WTC11 (cell line): Measurements from ENCODE around the gene PDZD2.

Experiments used
- CBFB ChIP-seq: sonication (generic); formaldehyde crosslinking; IDR thresholded peaks from 2 replicates; pipeline ENCODE4 v1.8.1; 2022; ENCODE audit warnings: mild to moderate bottlenecking, low read depth, missing genetic modification reagents
- CTCF ChIP-seq: fragments of 200-600 bp; IDR thresholded peaks from 2 replicates; pipeline ENCODE4 v1.8.0; 2022; ENCODE audit warnings: antibody characterized with exemption
- E2F5 ChIP-seq: sonication (generic); formaldehyde crosslinking; IDR thresholded peaks from 2 replicates; pipeline ENCODE4 v1.8.1; 2022; ENCODE audit warnings: mild to moderate bottlenecking, moderate library complexity, missing genetic modification reagents
- ELF4 ChIP-seq: sonication (generic); formaldehyde crosslinking; IDR thresholded peaks from 2 replicates; pipeline ENCODE4 v1.8.1; 2022; ENCODE audit warnings: low read depth, mild to moderate bottlenecking, moderate library complexity, missing genetic modification reagents
- ERG ChIP-seq: fragments of 250-450 bp; sonication (Bioruptor Pico); IDR thresholded peaks from 2 replicates; pipeline ENCODE4 v1.8.0; 2021; ENCODE audit warnings: mild to moderate bottlenecking
- KAT7 ChIP-seq: sonication (generic); formaldehyde crosslinking; IDR thresholded peaks from 2 replicates; pipeline ENCODE4 v1.8.1; 2023; ENCODE audit warnings: missing genetic modification reagents, mild to moderate bottlenecking, borderline replicate concordance
- OVOL2 ChIP-seq: fragments of 250-450 bp; sonication (Bioruptor Pico); IDR thresholded peaks from 2 replicates; pipeline ENCODE4 v1.9.0; 2021; ENCODE audit warnings: mild to moderate bottlenecking, borderline replicate concordance
- SP1 ChIP-seq: sonication (generic); formaldehyde crosslinking; conservative IDR thresholded peaks from 2 replicates; pipeline ENCODE4 v1.8.1; 2022; ENCODE audit warnings: missing genetic modification reagents
- USF1 ChIP-seq: sonication (generic); formaldehyde crosslinking; IDR thresholded peaks from 2 replicates; pipeline ENCODE4 v1.8.0; 2022; ENCODE audit warnings: mild to moderate bottlenecking, missing genetic modification reagents
- ZNF138 ChIP-seq: sonication (generic); formaldehyde crosslinking; conservative IDR thresholded peaks from 2 replicates; pipeline ENCODE4 v1.8.1; 2022; ENCODE audit warnings: mild to moderate bottlenecking, moderate library complexity, missing genetic modification reagents
- ZNF396 ChIP-seq: fragments of 250-450 bp; sonication (Bioruptor Pico); IDR thresholded peaks from 2 replicates; pipeline ENCODE4 v1.8.0; 2021; ENCODE audit warnings: mild to moderate bottlenecking, moderate library complexity, borderline replicate concordance
- TF ChIP-seq, protein P1 (sequence below): sonication (generic); formaldehyde crosslinking; IDR thresholded peaks from 2 replicates; pipeline ENCODE4 v1.8.1; 2023; ENCODE audit warnings: mild to moderate bottlenecking, moderate library complexity, missing genetic modification reagents
- TF ChIP-seq, protein P2 (sequence below): sonication (generic); formaldehyde crosslinking; IDR thresholded peaks from 2 replicates; pipeline ENCODE4 v1.8.1; 2022; ENCODE audit warnings: low read depth, missing genetic modification reagents, borderline replicate concordance

DNA sequence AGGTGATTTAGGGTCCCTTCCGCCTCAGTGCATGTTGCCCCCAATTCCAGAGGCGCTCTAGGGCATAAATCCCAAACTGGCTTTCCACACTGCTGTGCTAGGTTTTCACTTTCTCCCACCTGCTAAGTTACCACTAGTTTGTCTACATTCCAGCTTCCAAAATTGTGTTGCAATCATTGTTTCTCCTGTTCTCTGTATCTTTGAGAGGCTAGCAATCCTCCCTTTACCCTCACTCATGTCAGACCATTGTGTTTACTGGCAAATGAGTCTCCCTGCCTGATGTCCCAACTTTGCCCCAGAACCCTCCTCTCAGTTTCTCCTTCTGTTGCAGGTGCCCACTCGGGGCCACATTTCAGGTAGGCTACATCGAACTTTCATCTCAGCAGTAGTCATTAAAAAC is 221.3 kb downstream of the PDZD2 start:
- TF ChIP-seq ZNF396 (CRISPR knock-in tag) = no peak
- no peak for TF ChIP-seq CTCF
- TF ChIP-seq, protein P1, sequence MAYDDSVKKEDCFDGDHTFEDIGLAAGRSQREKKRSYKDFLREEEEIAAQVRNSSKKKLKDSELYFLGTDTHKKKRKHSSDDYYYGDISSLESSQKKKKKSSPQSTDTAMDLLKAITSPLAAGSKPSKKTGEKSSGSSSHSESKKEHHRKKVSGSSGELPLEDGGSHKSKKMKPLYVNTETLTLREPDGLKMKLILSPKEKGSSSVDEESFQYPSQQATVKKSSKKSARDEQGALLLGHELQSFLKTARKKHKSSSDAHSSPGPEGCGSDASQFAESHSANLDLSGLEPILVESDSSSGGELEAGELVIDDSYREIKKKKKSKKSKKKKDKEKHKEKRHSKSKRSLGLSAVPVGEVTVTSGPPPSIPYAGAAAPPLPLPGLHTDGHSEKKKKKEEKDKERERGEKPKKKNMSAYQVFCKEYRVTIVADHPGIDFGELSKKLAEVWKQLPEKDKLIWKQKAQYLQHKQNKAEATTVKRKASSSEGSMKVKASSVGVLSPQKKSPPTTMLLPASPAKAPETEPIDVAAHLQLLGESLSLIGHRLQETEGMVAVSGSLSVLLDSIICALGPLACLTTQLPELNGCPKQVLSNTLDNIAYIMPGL = no peak
- no peak for TF ChIP-seq KAT7 (CRISPR knock-in tag)
- TF ChIP-seq SP1 (CRISPR knock-in tag) = no peak
- TF ChIP-seq E2F5 (CRISPR knock-in tag) = no peak
- TF ChIP-seq ERG (CRISPR knock-in tag) = no peak
- TF ChIP-seq OVOL2 (CRISPR knock-in tag) = no peak
- TF ChIP-seq, protein P2, sequence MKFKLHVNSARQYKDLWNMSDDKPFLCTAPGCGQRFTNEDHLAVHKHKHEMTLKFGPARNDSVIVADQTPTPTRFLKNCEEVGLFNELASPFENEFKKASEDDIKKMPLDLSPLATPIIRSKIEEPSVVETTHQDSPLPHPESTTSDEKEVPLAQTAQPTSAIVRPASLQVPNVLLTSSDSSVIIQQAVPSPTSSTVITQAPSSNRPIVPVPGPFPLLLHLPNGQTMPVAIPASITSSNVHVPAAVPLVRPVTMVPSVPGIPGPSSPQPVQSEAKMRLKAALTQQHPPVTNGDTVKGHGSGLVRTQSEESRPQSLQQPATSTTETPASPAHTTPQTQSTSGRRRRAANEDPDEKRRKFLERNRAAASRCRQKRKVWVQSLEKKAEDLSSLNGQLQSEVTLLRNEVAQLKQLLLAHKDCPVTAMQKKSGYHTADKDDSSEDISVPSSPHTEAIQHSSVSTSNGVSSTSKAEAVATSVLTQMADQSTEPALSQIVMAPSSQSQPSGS (CRISPR knock-in tag) = no peak
- TF ChIP-seq ELF4 = no peak
- TF ChIP-seq ZNF138 (CRISPR knock-in tag) = no peak
- no peak for TF ChIP-seq CBFB (CRISPR knock-in tag)
- TF ChIP-seq USF1 (CRISPR knock-in tag) = no peak
